ENCODE results near the gene CNTNAP5. TPM values are rescaled to one million over a fixed set of nuclear protein-coding genes. Genes with fewer than 3 reads are reported as not detected.

Gene CNTNAP5
- total RNA-seq, 3 donors from 2014 or later, result 3.3 TPM; not detected in 2

DNA sequence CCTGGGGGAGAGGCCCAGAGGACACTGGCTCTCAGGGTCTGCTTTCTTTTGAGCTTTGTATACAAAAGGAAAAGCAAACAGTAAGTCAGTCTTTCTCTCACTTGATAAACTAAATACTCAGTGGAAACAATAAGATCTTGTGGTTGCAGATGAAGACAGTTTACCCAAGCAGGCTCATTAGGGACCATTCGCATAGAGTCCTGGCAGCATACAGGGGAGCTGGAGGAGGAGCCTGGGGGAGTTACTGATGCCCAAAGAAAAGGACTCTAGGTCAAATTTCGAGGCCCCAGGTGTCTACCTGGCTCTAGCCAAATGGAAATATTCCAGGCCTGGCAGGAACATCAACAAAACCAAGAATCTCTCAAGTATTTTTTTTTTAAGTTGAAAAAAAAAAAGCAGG, 225.3 kb downstream of the CNTNAP5 start:
- no peaks in the 10 kb centered on the region for H3K4me1 ChIP-seq (ENCODE audit: low read depth)
- intact Hi-C loops (cut with DNase I, micrococcal nuclease), result no loop called here
- no peak for DNase-seq
- TF ChIP-seq, protein P1, sequence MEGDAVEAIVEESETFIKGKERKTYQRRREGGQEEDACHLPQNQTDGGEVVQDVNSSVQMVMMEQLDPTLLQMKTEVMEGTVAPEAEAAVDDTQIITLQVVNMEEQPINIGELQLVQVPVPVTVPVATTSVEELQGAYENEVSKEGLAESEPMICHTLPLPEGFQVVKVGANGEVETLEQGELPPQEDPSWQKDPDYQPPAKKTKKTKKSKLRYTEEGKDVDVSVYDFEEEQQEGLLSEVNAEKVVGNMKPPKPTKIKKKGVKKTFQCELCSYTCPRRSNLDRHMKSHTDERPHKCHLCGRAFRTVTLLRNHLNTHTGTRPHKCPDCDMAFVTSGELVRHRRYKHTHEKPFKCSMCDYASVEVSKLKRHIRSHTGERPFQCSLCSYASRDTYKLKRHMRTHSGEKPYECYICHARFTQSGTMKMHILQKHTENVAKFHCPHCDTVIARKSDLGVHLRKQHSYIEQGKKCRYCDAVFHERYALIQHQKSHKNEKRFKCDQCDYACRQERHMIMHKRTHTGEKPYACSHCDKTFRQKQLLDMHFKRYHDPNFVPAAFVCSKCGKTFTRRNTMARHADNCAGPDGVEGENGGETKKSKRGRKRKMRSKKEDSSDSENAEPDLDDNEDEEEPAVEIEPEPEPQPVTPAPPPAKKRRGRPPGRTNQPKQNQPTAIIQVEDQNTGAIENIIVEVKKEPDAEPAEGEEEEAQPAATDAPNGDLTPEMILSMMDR (IDR thresholded peaks at IDR 0.05), result no peak
- H3K9me3 ChIP-seq, result no peaks in the 10 kb centered on the region
- H3K4me3 ChIP-seq, result no peak overlapping the region
- no peaks in the 10 kb centered on the region for H3K36me3 ChIP-seq (ENCODE audit: low read depth)
- no peak for ATAC-seq

DNA sequence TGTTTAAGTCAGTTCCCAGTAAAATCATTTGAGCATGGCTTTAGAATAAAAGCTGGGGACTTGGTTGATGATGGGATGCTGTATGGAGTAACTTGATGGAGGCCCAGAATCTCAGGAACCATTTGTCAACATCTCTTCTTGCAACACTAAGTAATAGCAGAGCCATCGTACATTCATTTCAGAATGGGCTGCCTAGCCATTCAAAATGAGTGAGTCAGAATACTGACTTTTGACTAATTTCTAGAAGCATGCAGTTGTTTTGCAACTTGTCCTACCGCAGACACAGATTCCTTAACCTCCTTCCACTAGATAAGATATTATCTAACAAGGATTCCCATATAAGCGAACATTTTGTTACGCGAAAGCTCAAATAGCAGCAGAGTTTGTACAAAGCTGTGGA, 229.5 kb downstream of the CNTNAP5 start:
- intact Hi-C loops (cut with DNase I, micrococcal nuclease), result no loop called here
- ATAC-seq (no peak), DNase-seq (no peak)
- no peaks in the 10 kb centered on the region for H3K36me3 ChIP-seq (ENCODE audit: low read depth)
- H3K4me1 ChIP-seq (ENCODE audit: low read depth), result no peaks in the 10 kb centered on the region
- H3K4me3 ChIP-seq, result no peak overlapping the region
- no peaks in the 10 kb centered on the region for H3K9me3 ChIP-seq
- TF ChIP-seq, protein P1 (IDR thresholded peaks at IDR 0.05), result no peak

DNA sequence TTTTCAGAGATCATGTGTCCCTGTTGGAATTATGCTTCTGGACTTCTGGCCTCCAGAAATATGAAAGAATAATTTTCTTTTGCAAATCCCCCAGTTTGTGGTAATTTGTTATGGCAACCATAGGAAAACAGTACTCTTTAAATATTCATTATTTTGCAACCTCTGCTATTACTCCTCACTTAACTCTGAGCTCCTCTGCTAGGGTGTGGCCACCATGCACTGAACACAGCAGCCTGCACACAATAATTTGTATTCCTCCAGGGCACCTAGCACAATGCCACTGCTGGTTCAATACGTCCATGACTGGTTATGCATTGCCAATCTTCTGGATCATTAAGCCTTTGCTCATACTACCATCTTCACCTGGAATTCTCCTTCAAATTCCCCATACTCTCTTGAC, 232.0 kb downstream of the CNTNAP5 start:
- Histone ChIP-seq H3K4me1 (ENCODE audit: low read depth) (no peaks in the 10 kb centered on the region), H3K36me3 (ENCODE audit: low read depth) (no peaks in the 10 kb centered on the region), H3K4me3 (no peak overlapping the region), H3K9me3 (no peaks in the 10 kb centered on the region)
- no peak for DNase-seq
- TF ChIP-seq, protein P1 (IDR thresholded peaks at IDR 0.05), result no peak
- ATAC-seq, result no peak
- intact Hi-C loops (cut with DNase I, micrococcal nuclease), result no loop called here

DNA sequence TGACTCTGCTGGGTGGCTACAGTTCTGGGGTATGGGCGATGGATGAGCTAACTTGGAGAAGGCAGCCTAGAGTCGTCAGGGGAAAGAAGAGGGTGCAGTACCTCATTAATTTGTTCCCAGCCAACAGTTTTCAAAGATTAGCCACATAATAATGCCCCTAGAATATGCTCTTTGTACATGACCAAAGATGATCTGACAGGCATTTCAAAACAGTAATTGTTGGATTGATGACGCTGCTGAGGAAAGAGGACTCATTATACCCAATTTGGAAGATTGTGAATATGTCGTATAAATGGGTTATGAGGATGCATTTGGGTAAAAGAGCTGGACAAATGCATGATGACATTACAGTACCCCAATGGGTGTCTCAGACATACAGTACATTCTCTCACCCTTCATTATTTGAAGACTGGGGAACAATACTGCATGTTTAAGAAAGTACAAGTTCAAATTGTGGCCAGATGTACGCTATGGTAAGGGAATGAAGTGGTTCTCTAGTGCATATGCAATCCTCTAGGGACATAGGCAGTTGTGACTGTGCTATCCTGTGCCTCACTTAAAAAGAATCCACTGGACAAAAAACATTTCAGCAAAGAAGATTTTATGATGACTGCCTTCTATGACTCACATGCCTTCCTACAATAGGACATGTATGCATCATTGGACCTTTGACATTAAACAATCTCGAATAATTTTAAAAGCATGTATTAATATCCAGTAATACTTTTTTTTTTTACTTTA, 233.2 kb downstream of the CNTNAP5 start:
- TF ChIP-seq, protein P1 (IDR thresholded peaks at IDR 0.05), result no peak
- Histone ChIP-seq H3K9me3 (no peaks in the 10 kb centered on the region), H3K4me3 (no peak overlapping the region), H3K4me1 (ENCODE audit: low read depth) (no peaks in the 10 kb centered on the region), H3K36me3 (ENCODE audit: low read depth) (no peaks in the 10 kb centered on the region)
- no peak for DNase-seq
- no peak for ATAC-seq
- intact Hi-C loops (cut with DNase I, micrococcal nuclease), result no loop called here

DNA sequence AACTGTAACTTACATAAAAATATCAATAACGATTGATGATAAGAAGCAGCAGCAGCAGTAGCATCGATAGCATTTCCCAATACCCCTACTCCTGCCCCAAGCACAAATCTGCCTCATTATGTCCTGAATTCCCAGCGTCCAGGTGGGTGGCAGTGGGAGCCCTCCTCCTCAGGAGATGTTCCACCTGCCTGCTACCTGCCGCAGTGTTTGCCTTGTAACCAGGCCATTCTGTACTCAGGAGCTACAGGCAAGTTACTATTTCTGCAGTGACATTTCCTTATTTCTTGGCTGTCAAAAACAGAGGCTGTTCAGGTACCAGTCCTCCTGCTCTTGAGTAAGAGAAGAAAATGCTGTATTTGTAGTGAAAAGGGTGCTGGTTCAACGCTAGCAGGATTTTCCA, 236.4 kb downstream of the CNTNAP5 start:
- TF ChIP-seq, protein P1 (IDR thresholded peaks at IDR 0.05), result no peak
- H3K9me3 ChIP-seq, result no peaks in the 10 kb centered on the region
- H3K4me1 ChIP-seq (ENCODE audit: low read depth), result no peaks in the 10 kb centered on the region
- H3K4me3 ChIP-seq, result no peak overlapping the region
- DNase-seq (no peak), ATAC-seq (no peak)
- H3K36me3 ChIP-seq (ENCODE audit: low read depth), result no peaks in the 10 kb centered on the region
- intact Hi-C loops (cut with DNase I, micrococcal nuclease), result no loop called here
